K562 (cell line): ENCODE data around the gene CHCHD5. TPM values are rescaled to one million over a fixed set of nuclear protein-coding genes. Genes with fewer than 3 reads are reported as not detected.
A peak's percentile ranks its signal among the peaks of the same experiment; 100 is the strongest.

Experiments
- ATAC-seq: fragments of 200-7000 bp; cut with Tn5 transposase; 3 replicates; pipeline ENCODE4 v1.9.1; 2020; ENCODE audit warnings: moderate library complexity
- BruUV-seq: library from RNA; stranded (reverse); fragments of 400-500 nt; replicated peaks from 2 replicates; lab custom pipeline; 2021; lab: Mats Ljungman, UMichigan
- CTCF ChIA-PET: fragments of 300-600 bp; formaldehyde crosslinking; extraction: SDS; loops from one replicate; lab custom pipeline; 2021; ENCODE audit warnings: low intra/inter-chr PET ratio; lab: Yijun Ruan, JAX
- POLR2A ChIA-PET: fragments of 300-600, 350-650 bp; sonication (Branson Sonifier 250); formaldehyde crosslinking; extraction: SDS; loops from one replicate; lab custom pipeline; 2021; ENCODE audit warnings: antibody characterized with exemption, inconsistent platforms; lab: Yijun Ruan, JAX
- DNase-seq, 4 experiments: peaks; one replicate each; pipeline versions ENCODE4 v3.0.0 to v3.0.0-alpha.2; 2011 to 2018; ENCODE audit warnings: low spot score in 3 of 4, mixed read lengths in 3 of 4; ENCODE audit errors: extremely low read depth in 1 of 4
- FAIRE-seq: peaks from 2 replicates; lab custom pipeline; 2011; peaks lifted over from hg19 to GRCh38; lab: Jason Lieb, UNC
- H2AFZ ChIP-seq: 2 replicates; pipeline ENCODE4 v1.6.0; 2011; ENCODE audit warnings: low read depth, low read length, control low read depth, inconsistent platforms
- H3K27ac ChIP-seq: fragments of 200-600 bp; 3 replicates; pipeline ENCODE4 v1.8.0; 2011; ENCODE audit warnings: low read depth, mild to moderate bottlenecking, control low read depth, inconsistent platforms, low read length, moderate library complexity, mixed read lengths; ENCODE audit errors: extremely low read depth
- H3K27me3 ChIP-seq, 2 experiments: fragments of 300-600 bp in 1 of 2; 2 replicates in 1 of 2; 3 replicates in 1 of 2; pipeline versions ENCODE4 v1.6.0 to v1.8.0; 2011; ENCODE audit warnings: inconsistent platforms in 2 of 2, low read length in 2 of 2, mild to moderate bottlenecking in 1 of 2, mixed read lengths in 1 of 2, moderate library complexity in 1 of 2; ENCODE audit not compliant: control insufficient read depth in 2 of 2, insufficient read depth in 2 of 2
- H3K36me3 ChIP-seq: fragments of 300-600 bp; 3 replicates; pipeline ENCODE4 v1.8.0; 2011; ENCODE audit warnings: mild to moderate bottlenecking, low read length, inconsistent platforms; ENCODE audit not compliant: control insufficient read depth, insufficient read depth
- H3K4me1 ChIP-seq, 2 experiments: fragments of 200-600 bp in 1 of 2; replicated peaks in 1 of 2; 2 replicates in 1 of 2; 3 replicates in 1 of 2; pipeline versions ENCODE4 v1.5.1 to v1.8.0; 2011; ENCODE audit warnings: inconsistent platforms in 2 of 2, low read length in 2 of 2, mild to moderate bottlenecking in 1 of 2, mixed read lengths in 1 of 2, moderate library complexity in 1 of 2; ENCODE audit not compliant: control insufficient read depth in 2 of 2, insufficient read depth in 2 of 2
- H3K4me2 ChIP-seq: 2 replicates; pipeline ENCODE4 v1.6.1; 2011; ENCODE audit warnings: low read length, control low read depth, inconsistent platforms, mixed read lengths; ENCODE audit not compliant: insufficient read depth
- H3K4me3 ChIP-seq: fragments of 200-600 bp; sonication (generic), shearing (Covaris generic); 2 replicates; pipeline ENCODE4 v1.5.1; 2016; ENCODE audit warnings: control low read depth, inconsistent platforms
- H3K79me2 ChIP-seq: fragments of 200-600 bp; 3 replicates; pipeline ENCODE4 v1.8.0; 2011; ENCODE audit warnings: low read length, inconsistent platforms; ENCODE audit not compliant: control insufficient read depth, insufficient read depth
- H3K9ac ChIP-seq, 2 experiments: 2 replicates each; pipeline versions ENCODE4 v1.6.0 to v1.6.1; 2011; ENCODE audit warnings: low read depth in 2 of 2, low read length in 2 of 2, control low read depth in 1 of 2, inconsistent platforms in 1 of 2, mild to moderate bottlenecking in 1 of 2, mixed read lengths in 1 of 2; ENCODE audit not compliant: insufficient read depth in 1 of 2
- H3K9me1 ChIP-seq: one replicate; pipeline ENCODE4 v1.6.0; 2011; ENCODE audit warnings: inconsistent platforms, mild to moderate bottlenecking, low read length, moderate library complexity; ENCODE audit not compliant: control insufficient read depth, insufficient read depth
- H3K9me3 ChIP-seq: replicated peaks from 2 replicates; pipeline ENCODE4 v1.5.1; 2011; ENCODE audit warnings: low read depth, low read length, inconsistent platforms; ENCODE audit not compliant: control insufficient read depth, insufficient read depth
- H4K20me1 ChIP-seq: replicated peaks from 2 replicates; pipeline ENCODE4 v1.6.1; 2011; ENCODE audit warnings: low read length, inconsistent platforms, mixed read lengths; ENCODE audit not compliant: control insufficient read depth, insufficient read depth
- AFF1 ChIP-seq, 2 experiments: fragments of 450-650 bp; IDR thresholded peaks; 2 replicates each; pipeline ENCODE4 v1.6.1; 2018; ENCODE audit warnings: mild to moderate bottlenecking in 2 of 2, low read depth in 1 of 2; ENCODE audit not compliant: partially characterized antibody in 2 of 2
- HDAC2 ChIP-seq: fragments of 450-650 bp; IDR thresholded peaks from 2 replicates; pipeline ENCODE4 v1.6.1; 2016; ENCODE audit warnings: mild to moderate bottlenecking
- ID3 ChIP-seq, 2 experiments: fragments of 250-450 bp in 1 of 2; fragments of 450-650 bp in 1 of 2; sonication (Bioruptor Pico) in 1 of 2; IDR thresholded peaks; 2 replicates each; pipeline versions ENCODE4 v1.6.1 to v1.8.0; 2016 to 2021; ENCODE audit warnings: mild to moderate bottlenecking in 2 of 2, moderate library complexity in 2 of 2, missing compliant biosample characterization in 1 of 2, missing genetic modification characterization in 1 of 2
- REST ChIP-seq, 2 experiments: fragments of 450-650 bp; formaldehyde crosslinking in 1 of 2; IDR thresholded peaks; 2 replicates each; pipeline versions ENCODE4 v1.4.0 to v1.6.1; 2014 to 2020; ENCODE audit warnings: mild to moderate bottlenecking in 2 of 2, borderline replicate concordance in 1 of 2, low read depth in 1 of 2
- SMARCE1 ChIP-seq: fragments of 450-650 bp; IDR thresholded peaks from 2 replicates; pipeline ENCODE4 v1.7.1; 2016; ENCODE audit warnings: mild to moderate bottlenecking
- ZNF232 ChIP-seq: sonication (generic); formaldehyde crosslinking; IDR thresholded peaks from 2 replicates; pipeline ENCODE4 v1.8.0; 2022; ENCODE audit warnings: mild to moderate bottlenecking, missing genetic modification reagents
- WGBS: fragments of 100-300 bp; shearing (Covaris generic); methylation state at CpG from one replicate; pipeline ENCODE4 v1.1.6; 2016; ENCODE audit warnings: low coverage, mixed read lengths; ENCODE audit not compliant: insufficient coverage; ENCODE audit errors: missing lambda C conversion rate; 5-methylcytosine and 5-hydroxymethylcytosine counted together
- in situ Hi-C: fragments of 300-500 bp; cut with MboI; formaldehyde crosslinking; loops from 4 replicates; pipeline ENCODE4 v1.15.0; 2018; ENCODE audit warnings: inconsistent platforms, mixed read lengths
- intact Hi-C: fragments of 100-400 bp; cut with micrococcal nuclease; formaldehyde crosslinking; loops from 2 replicates; pipeline ENCODE4 v1.14.2; 2022
- polyA plus RNA-seq, 8 experiments: library from polyadenylated mRNA; depleted of rRNA in 4 of 8; stranded (reverse) in 5 of 8; unstranded in 3 of 8; fragments of >200 nt; fragmentation: Nextera tagmentation in 2 of 8; fragmentation: Illumina TruSeq in 1 of 8; extraction: Ambion mirVana in 2 of 8; extraction: Trizol in 1 of 8; gene quantifications; 2 replicates each; pipeline versions ENCODE4 v1.2.1 to v1.2.3, GENCODE V29; 2011 to 2014; ENCODE audit warnings: inconsistent platforms in 1 of 8, missing spikeins in 1 of 8
- total RNA-seq, 7 experiments: library from RNA; depleted of rRNA in 6 of 7; stranded (reverse); fragments of >200 nt in 6 of 7; fragmentation: Illumina TruSeq in 2 of 7; extraction: Trizol in 2 of 7; gene quantifications; 2 replicates each; pipeline versions ENCODE4 v1.2.1 to v1.2.3, GENCODE V29; 2011 to 2021; ENCODE audit warnings: low replicate concordance in 1 of 7

Gene CHCHD5
- total and polyA plus RNA-seq, 9 of the 15 experiments (the other 6 are each of a cell fraction or from before 2014, with no cell fraction given) = 7.4 to 79.3 (median 33.4) TPM

- in situ Hi-C loops (loop anchor here (10.0 kb wide), 2 partner anchors 459 to 679 kb away; no protein-coding TSS in a partner anchor), intact Hi-C loops (loop anchor here (1.0 to 5.0 kb wide), 6 partner anchors 41 to 696 kb away; partner anchors contain the start of genes POLR1B and ZC3H6)
- TSS peak; percentile 90 for BruUV-seq
- no peaks in the 10 kb centered on the region for H3K9me3 ChIP-seq
- H3K4me3 ChIP-seq = peak overlapping the region; percentile 65
- peak overlapping the region; percentile 98 for H2AFZ ChIP-seq
- ChIA-PET CTCF (interaction anchor here (1.3 to 3.1 kb wide), 7 partner anchors 103 to 534 kb away, joined by 3 to 24 read pairs (median 7); partner anchors contain the start of gene TTL), POLR2A (interaction anchor here (0.6 to 1.6 kb wide), 5 partner anchors 10 to 383 kb away, joined by 3 to 4 read pairs (median 3); no protein-coding TSS in a partner anchor)
- DNase-seq (peak; percentile 38 to 81 (median 48)), FAIRE-seq (peak; percentile 92), ATAC-seq (peak; percentile 65)
- no peaks in the 10 kb centered on the region for H3K27me3 ChIP-seq
- H3K27ac ChIP-seq = peak overlapping the region; percentile 96
- peak overlapping the region; percentile 98 for H3K4me2 ChIP-seq
- peaks cover 16 to 19% of the 10 kb centered on the region in 2 experiments; a peak in 4 of 5 replicates for H3K4me1 ChIP-seq
- H4K20me1 ChIP-seq = no peaks in the 10 kb centered on the region
- H3K9ac ChIP-seq = peak overlapping the region; percentile 92
- no peaks in the 10 kb centered on the region for H3K9me1 ChIP-seq
- WGBS = under 1% methylated on average over 19 of the region's 19 CpGs
- H3K79me2 ChIP-seq = peaks cover 24% of the 10 kb centered on the region
- peaks cover 21% of the 10 kb centered on the region; the same call in 2 of the 3 replicates for H3K36me3 ChIP-seq
- TF ChIP-seq SMARCE1 (0 out of 2 replicates have a peak, but pooled peaks have one; percentile 7), ID3 (CRISPR knock-in tag; IDR thresholded peaks at IDR 0.05) (no peak), ID3 (tag; IDR thresholded peaks at IDR 0.05) (0 out of 2 replicates have a peak, but pooled peaks have one; percentile 30), HDAC2 (no peak; the same call in 1 of the 2 replicates), AFF1 (IDR thresholded peaks at IDR 0.05; ENCODE audit: low read depth in 1 of 2, partially characterized antibody in 2 of 2) (peak in 1 of 2 experiments; percentile 15), ZNF232 (CRISPR knock-in tag) (0 out of 2 replicates have a peak, but pooled peaks have one; percentile 9), REST (IDR thresholded peaks at IDR 0.05; ENCODE audit: borderline replicate concordance) (peak; percentile 26; the same call in 1 of the 2 replicates), REST (CRISPR knock-in tag; IDR thresholded peaks at IDR 0.05; ENCODE audit: low read depth) (no peak)
Measured at GRCh38 chr2:112583497-112584133, 794 bp upstream of the CHCHD5 start.
